Measurements from ENCODE around the gene PAMR1. TPM values are rescaled to one million over a fixed set of nuclear protein-coding genes. Genes with fewer than 3 reads are reported as not detected.
A peak's percentile ranks its signal among the peaks of the same experiment; 100 is the strongest.

PAMR1 gene
- total RNA-seq, 1 experiment from 2014 or later, result 1.1 TPM

DNA sequence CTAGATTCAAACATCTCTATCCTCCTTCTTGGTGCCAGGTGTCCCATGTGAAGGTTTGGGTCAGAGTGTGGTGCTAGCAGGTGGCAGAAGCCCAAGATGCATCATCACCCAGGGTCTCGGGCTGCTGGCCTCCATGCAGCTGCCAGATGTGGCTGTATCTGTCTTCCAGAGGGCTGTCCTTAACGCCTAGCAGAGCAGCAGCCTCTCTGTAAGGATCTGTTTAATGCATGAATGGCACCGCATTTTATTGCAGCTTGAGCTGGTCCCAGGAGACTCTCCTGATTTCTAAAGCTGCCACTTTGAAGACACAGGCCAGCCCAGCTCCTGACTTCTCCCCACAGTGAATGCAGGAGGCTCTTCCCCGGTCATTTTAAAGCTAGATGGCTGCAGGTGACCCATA lies 132.3 kb downstream of the PAMR1 start:
- Histone ChIP-seq H3K9me3 (ENCODE audit: insufficient read depth, low read depth) (no peaks in the 10 kb centered on the region), H3F3A (ENCODE audit: insufficient read depth, low read depth) (peaks cover 27% of the 10 kb centered on the region), H3K27me3 (ENCODE audit: insufficient read depth, low read depth) (no peaks in the 10 kb centered on the region), H3K36me3 (ENCODE audit: low read depth) (no peaks in the 10 kb centered on the region), H3K4me2 (no peak overlapping the region), H3K27ac (no peak overlapping the region), H3K4me1 (replicated peaks; ENCODE audit: insufficient read depth) (peaks cover 41% of the 10 kb centered on the region), H3K79me2 (ENCODE audit: low read depth) (no peaks in the 10 kb centered on the region), H3K9me2 (ENCODE audit: insufficient read depth) (no peaks in the 10 kb centered on the region), H2AFZ (no peak overlapping the region), H4K20me1 (ENCODE audit: insufficient read depth) (no peaks in the 10 kb centered on the region), H3K4me3 (no peak overlapping the region)
- BruUV-seq (replicated peaks), result no TSS peak
- DNase-seq, result no peak
- TF ChIP-seq EZH2 (IDR thresholded peaks at IDR 0.05; ENCODE audit: low read depth) (no peak), CTCF (conservative IDR thresholded peaks at IDR 0.05) (no peak)
- POLR2A ChIA-PET (ENCODE audit: unreplicated experiment), result interaction anchor here (0.6 kb wide), 1 partner anchor 226 kb away, joined by 4 read pairs; no protein-coding TSS in a partner anchor
- intact Hi-C loops (cut with micrococcal nuclease; ENCODE audit: unreplicated experiment), result loop anchor here (5.0 kb wide), 4 partner anchors 176 to 806 kb away; no protein-coding TSS in a partner anchor
- CTCF ChIA-PET, result no interaction called here

GRCh38 chr11:35391922-35392688 lies 133.3 kb downstream of the PAMR1 start:
- peak overlapping the region; percentile 16; the same call in 1 of the 2 replicates for H3K4me3 ChIP-seq

More at GRCh38 chr11:35391922-35392688, 133.3 kb downstream of the PAMR1 start:
- no TSS peak for BruUV-seq (replicated peaks)
- H3K9me2 ChIP-seq (ENCODE audit: insufficient read depth), result no peaks in the 10 kb centered on the region
- no peak overlapping the region; the same call in 1 of the 2 replicates for H2AFZ ChIP-seq
- H3K36me3 ChIP-seq (ENCODE audit: low read depth), result no peaks in the 10 kb centered on the region
- H3K4me2 ChIP-seq, result peak overlapping the region; percentile 71
- ChIA-PET POLR2A (ENCODE audit: unreplicated experiment) (interaction anchor here (0.8 kb wide), 1 partner anchor 156 kb away, joined by 5 read pairs; no protein-coding TSS in a partner anchor), CTCF (interaction anchor here (0.6 to 1.0 kb wide), 4 partner anchors 198 to 1286 kb away, joined by 3 to 4 read pairs (median 3); no protein-coding TSS in a partner anchor)
- H3K4me1 ChIP-seq (replicated peaks; ENCODE audit: insufficient read depth), result peaks cover 49% of the 10 kb centered on the region
- peak; percentile 86 to 90 for DNase-seq
- no peak for TF ChIP-seq EZH2 (IDR thresholded peaks at IDR 0.05; ENCODE audit: low read depth)
- peak; percentile 99 for TF ChIP-seq CTCF (conservative IDR thresholded peaks at IDR 0.05)
- no peaks in the 10 kb centered on the region for H3K27me3 ChIP-seq (ENCODE audit: insufficient read depth, low read depth)
- H3F3A ChIP-seq (ENCODE audit: insufficient read depth, low read depth), result peaks cover 27% of the 10 kb centered on the region
- peak overlapping the region; percentile 72 for H3K27ac ChIP-seq
- H4K20me1 ChIP-seq (ENCODE audit: insufficient read depth), result no peaks in the 10 kb centered on the region
- intact Hi-C loops (cut with micrococcal nuclease; ENCODE audit: unreplicated experiment), result loop anchor here (1.0 to 5.0 kb wide), 14 partner anchors 28 to 874 kb away; no protein-coding TSS in a partner anchor
- H3K9me3 ChIP-seq (ENCODE audit: insufficient read depth, low read depth), result no peaks in the 10 kb centered on the region
- no peaks in the 10 kb centered on the region for H3K79me2 ChIP-seq (ENCODE audit: low read depth)
